NCI-H2196 treated with DMSO at 0.1 percent for 48 hours (cell line): Measurements from ENCODE around the gene SMYD3.

ENCODE experiments used
- DNase-seq: peaks from one replicate; lab custom pipeline; 2025; ENCODE audit not compliant: unreplicated experiment; lab: John Stamatoyannopoulos, UW

SMYD3 gene

GRCh38 chr1:246283771-246284410 lies 223.2 kb downstream of the SMYD3 start:
- no peak for DNase-seq

DNA sequence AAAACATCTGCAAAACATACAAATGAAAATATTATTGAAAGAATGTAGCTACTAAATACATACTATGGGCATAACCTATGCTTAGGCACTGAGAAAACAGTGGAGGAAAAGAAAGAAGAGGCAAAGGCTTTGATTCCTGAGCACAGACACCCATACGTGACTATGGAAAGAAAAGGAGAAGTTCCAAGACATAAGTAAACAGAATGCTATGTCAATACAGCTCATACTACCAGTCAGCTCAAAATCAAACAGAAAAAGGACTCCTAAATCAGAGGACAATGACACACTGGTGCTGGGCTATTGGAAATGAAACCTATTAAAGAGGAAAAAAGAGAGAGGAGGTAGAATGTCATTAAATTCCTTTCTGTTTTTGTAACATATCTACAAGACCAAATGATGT lies 225.4 kb downstream of the SMYD3 start:
- DNase-seq = no peak

DNA sequence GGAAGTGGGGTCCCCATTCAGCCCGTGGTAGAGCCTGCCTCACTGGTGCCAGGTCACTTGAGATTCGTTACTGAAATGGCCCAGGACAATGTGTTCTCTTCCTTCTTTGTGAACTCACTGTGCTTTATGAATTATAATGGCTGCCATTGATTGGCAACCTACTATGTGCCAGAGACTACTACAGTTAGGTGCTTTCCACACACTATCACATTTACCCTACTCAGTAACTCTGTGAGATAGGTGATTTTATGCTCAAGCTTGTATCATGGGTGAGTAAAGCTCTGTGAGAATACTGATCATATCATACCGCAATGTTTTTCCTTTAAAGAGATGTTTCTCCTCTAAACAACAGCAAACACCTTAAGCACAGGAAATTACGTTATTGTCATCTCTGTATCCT lies 225.9 kb downstream of the SMYD3 start:
- no peak for DNase-seq

DNA sequence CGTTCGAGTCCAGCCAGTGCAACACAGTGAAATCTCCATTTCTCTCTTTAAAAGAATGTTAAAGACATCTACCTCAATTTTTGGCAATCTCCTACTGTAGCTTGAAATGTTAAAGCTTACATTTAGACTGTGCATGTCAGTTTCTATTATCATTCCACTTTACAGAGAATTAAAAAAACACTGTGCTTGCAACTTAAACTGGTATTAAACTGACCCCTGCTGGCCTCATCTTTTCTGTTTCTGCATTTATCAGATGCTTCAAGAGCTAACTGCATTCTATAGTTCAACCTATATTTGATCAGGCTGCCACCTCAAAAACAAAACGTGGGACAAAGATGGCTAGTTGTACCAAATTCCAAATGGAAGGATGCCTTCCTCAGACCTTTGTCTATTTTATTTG lies 226.5 kb downstream of the SMYD3 start:
- no peak for DNase-seq

GRCh38 chr1:246279402-246279801 lies 227.7 kb downstream of the SMYD3 start:
- no peak for DNase-seq

- DNase-seq = no peak
Measured at GRCh38 chr1:246278371-246278770, 228.7 kb downstream of the SMYD3 start.

GRCh38 chr1:246275036-246275435 lies 232.0 kb downstream of the SMYD3 start:
- DNase-seq = no peak

GRCh38 chr1:246274186-246274585 lies 232.9 kb downstream of the SMYD3 start:
- no peak for DNase-seq

DNA sequence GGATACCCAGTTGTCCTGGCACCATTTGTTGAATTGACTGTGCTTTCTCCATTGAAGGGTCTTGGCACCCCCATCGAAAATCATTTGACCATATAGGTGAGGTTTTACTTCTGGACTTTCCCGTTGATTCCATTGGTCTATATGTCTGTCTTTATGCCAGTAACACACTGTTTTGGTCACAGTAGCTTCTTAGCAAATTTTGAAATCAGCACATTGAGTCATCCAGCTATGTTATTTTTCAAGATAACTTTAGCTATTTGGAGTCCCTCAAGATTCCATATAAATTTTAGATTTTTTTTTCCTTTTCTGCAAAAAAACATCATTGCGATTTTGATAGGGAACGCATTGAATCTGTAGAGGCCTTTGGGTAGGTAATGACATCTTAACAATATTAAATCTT lies 235.6 kb downstream of the SMYD3 start:
- no peak for DNase-seq

- DNase-seq = no peak
Measured at GRCh38 chr1:246270236-246270635, 236.8 kb downstream of the SMYD3 start.

GRCh38 chr1:246269466-246269865 lies 237.6 kb downstream of the SMYD3 start:
- DNase-seq = no peak

DNA sequence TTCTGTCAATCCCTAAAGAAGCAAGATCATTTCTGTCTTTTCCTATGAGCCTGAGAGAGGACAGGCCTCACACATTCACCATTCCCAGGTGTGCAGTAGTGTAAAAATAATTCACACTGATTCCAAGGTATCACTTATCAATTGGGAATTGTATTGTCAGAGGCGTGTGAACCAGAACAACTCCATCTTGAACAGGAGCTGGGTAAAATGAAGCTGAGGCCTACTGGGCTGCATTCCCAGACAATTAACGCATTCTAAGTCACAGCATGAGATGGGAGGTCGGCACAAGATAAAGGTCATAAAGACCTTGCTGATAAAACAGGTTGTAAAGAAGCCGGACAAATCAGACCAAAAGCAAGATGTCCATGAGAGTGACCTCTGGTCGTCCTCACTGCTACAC lies 239.2 kb downstream of the SMYD3 start:
- no peak for DNase-seq

DNA sequence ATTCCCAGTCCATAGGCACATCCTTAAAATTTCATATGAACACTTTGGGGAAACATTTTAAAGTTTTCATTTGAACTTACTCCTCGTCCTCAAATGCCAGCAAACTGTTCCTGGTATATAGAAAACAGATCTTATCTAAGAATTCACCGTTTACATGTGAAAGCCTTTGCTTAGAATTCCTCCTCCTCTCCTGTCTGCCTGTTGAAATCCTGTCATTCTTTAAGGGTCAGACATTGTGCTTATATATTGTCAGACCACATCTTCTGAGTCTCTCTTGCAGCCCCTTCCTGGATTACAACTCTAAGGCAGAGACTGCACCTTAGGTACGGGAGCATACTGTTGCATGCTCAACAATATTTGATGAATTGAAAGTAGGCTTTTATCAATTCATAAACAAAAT lies 239.7 kb downstream of the SMYD3 start:
- no peak for DNase-seq

DNA sequence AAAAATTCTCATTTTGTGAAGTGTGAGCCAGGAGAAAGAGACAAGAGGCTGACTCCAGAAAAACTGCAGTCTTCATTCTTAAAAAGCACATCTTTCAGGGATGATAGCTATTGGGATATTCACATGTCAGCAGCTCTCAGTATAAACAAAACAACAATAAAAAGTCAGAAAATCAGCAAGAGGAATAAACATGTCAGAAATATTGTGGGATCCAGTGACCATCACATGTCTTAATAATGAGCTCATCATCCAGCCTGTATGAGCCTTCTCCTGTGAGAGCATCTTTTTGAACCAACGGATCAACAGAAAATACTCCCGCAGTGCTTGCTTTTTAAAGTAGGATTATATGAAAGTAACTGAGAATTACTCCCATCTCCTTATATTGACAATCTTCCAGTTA lies 241.6 kb downstream of the SMYD3 start:
- DNase-seq = no peak

GRCh38 chr1:246262281-246262680 lies 244.8 kb downstream of the SMYD3 start:
- no peak for DNase-seq

- no peak for DNase-seq
Measured at GRCh38 chr1:246261639-246262038, 245.4 kb downstream of the SMYD3 start.

GRCh38 chr1:246258250-246258649 lies 248.8 kb downstream of the SMYD3 start:
- no peak for DNase-seq

GRCh38 chr1:246255773-246256172 lies 251.3 kb downstream of the SMYD3 start:
- no peak for DNase-seq

GRCh38 chr1:246254854-246255253 lies 252.2 kb downstream of the SMYD3 start:
- no peak for DNase-seq

DNA sequence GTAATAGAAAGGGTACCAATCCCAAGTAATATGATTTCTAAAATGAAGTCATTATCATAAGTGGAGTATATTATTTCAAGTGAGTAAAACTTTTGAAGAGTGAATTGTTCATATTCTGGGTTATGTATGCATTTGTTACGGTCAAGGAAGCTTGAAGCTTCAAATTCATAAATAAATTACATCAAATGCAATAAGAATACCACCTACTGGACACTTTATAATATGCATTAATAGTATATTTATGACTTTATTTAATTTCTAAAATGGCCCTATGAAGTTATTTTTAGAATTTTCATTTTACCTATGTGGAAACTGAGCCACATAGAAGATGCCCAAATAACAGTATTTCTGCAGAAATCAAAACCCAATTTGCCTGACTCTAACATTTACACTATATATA lies 260.6 kb downstream of the SMYD3 start:
- DNase-seq = no peak

DNA sequence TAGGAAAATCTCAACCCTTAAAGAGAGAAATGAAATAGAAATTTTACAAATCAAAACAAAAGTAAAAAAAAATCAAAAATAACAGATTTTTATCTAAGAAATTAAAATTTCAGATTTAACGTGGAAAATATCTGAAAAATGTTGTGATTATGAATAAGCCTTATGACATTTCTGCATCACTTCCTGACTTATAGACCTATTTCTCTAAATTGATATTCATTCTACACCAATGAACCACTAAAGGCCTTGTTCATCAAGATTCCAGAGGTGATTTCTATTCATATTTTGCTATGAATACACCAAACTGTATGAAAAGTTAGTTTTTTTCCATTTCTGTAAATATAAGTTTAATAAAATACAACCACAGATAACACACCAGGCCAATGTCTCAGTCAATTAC lies 261.5 kb downstream of the SMYD3 start:
- DNase-seq = no peak

DNA sequence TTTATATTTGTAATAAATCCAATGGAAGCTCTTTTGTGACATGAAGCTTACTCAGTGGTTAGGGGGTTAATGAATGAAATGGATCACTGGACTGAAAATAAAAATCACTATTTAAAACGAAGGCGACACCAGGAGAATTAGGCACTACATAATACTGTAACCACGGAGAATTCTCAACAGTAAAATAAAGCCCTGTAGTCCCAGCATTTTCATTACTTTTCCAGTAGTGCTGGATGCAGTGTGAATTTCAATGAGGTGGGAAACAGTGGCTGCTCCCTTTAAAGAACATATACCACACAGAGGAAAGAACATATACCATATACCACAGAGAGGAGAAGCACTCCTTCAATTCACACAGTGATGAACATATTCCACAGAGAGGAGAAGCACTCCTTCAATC lies 275.0 kb downstream of the SMYD3 start:
- DNase-seq = no peak

DNA sequence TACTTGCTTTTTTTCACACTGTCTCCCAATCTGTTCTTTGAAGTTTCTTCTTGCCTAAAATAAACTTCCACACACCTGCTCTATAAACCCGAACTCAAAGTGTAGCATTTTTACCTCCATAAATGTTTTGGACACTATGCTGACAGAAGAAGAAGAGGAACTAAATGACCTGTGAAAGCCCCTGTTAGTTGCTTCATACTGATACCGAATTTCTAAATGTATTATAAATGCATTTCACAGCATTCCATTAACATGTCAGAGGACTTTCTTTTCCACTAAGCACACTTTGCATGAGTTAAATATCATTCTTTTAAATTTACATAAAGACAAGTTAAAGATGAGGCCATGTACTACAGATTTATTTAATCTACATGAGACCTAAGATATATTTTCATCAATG lies 281.0 kb downstream of the SMYD3 start:
- DNase-seq = no peak
